ENCODE data around the gene ACTRT2.

Gene ACTRT2

GRCh38 chr1:3058263-3059030 lies 37.2 kb downstream of the ACTRT2 start:
- no peak for FAIRE-seq

- FAIRE-seq = no peak
These were observed 38.9 kb downstream of the ACTRT2 start for GRCh38 chr1:3060127-3060526.

GRCh38 chr1:3060601-3061551 lies 39.6 kb downstream of the ACTRT2 start:
- FAIRE-seq = no peak

- no peak for FAIRE-seq
These were observed 40.3 kb downstream of the ACTRT2 start for GRCh38 chr1:3061566-3061965.

GRCh38 chr1:3061981-3062615 lies 40.8 kb downstream of the ACTRT2 start:
- no peak for FAIRE-seq

GRCh38 chr1:3062616-3063378 lies 41.5 kb downstream of the ACTRT2 start:
- FAIRE-seq = no peak

GRCh38 chr1:3063379-3064295 lies 42.4 kb downstream of the ACTRT2 start:
- FAIRE-seq = no peak

GRCh38 chr1:3064296-3064850 lies 43.1 kb downstream of the ACTRT2 start:
- no peak for FAIRE-seq

GRCh38 chr1:3064901-3065300 lies 43.6 kb downstream of the ACTRT2 start:
- no peak for FAIRE-seq

- FAIRE-seq = no peak
These were observed 44.1 kb downstream of the ACTRT2 start for GRCh38 chr1:3065396-3065795.

GRCh38 chr1:3065797-3066196 lies 44.5 kb downstream of the ACTRT2 start:
- no peak for FAIRE-seq

GRCh38 chr1:3066250-3066711 lies 45.0 kb downstream of the ACTRT2 start:
- FAIRE-seq = no peak

GRCh38 chr1:3066826-3067225 lies 45.6 kb downstream of the ACTRT2 start:
- FAIRE-seq = no peak

GRCh38 chr1:3067301-3067670 lies 46.0 kb downstream of the ACTRT2 start:
- no peak for FAIRE-seq

- no peak for FAIRE-seq
These were observed 46.6 kb downstream of the ACTRT2 start for GRCh38 chr1:3067671-3068563.

- no peak for FAIRE-seq
These were observed 47.5 kb downstream of the ACTRT2 start, which contains the start of gene PRDM16 for GRCh38 chr1:3068564-3069431. Gene PRDM16 (plus strand): TSS chr1:3069203. CDS start chr1:3069260, 57 bp downstream.

- no peak for FAIRE-seq
These were observed 48.4 kb downstream of the ACTRT2 start for GRCh38 chr1:3069491-3070308.

- no peak for FAIRE-seq
These were observed 49.0 kb downstream of the ACTRT2 start for GRCh38 chr1:3070309-3070643.

Measured in islet of Langerhans (tissue), 1 donor.